K562 (cell line): Measurements from ENCODE around the gene ZFAND6. TPM values are rescaled to one million over a fixed set of nuclear protein-coding genes. Genes with fewer than 3 reads are reported as not detected.

Experiments used
- ATF1 ChIP-seq, 2 experiments: fragments of 450-650 bp in 1 of 2; IDR thresholded peaks; 2 replicates each; pipeline ENCODE4 v1.6.1; 2016; ENCODE audit warnings: missing compliant biosample characterization in 1 of 2, missing genetic modification characterization in 1 of 2
- FOXJ2 ChIP-seq: fragments of 200-800 bp; sonication (Bioruptor generic); IDR thresholded peaks from 2 replicates; pipeline ENCODE4 v1.6.1; 2016; ENCODE audit warnings: missing genetic modification characterization, missing compliant biosample characterization
- JUND ChIP-seq, 2 experiments: IDR thresholded peaks; 2 replicates in 1 of 2; 3 replicates in 1 of 2; pipeline ENCODE4 v1.6.1; 2011; ENCODE audit warnings: borderline replicate concordance in 2 of 2, low read depth in 2 of 2, low read length in 2 of 2, improper control_type of control experiment in 1 of 2, missing biosample characterization in 1 of 2, missing genetic modification characterization in 1 of 2, missing genetic modification reagents in 1 of 2
- KDM4B ChIP-seq, 2 experiments: fragments of 450-650 bp in 1 of 2; sonication (generic) in 1 of 2; IDR thresholded peaks; 2 replicates each; pipeline ENCODE4 v1.6.1; 2016 to 2017; ENCODE audit warnings: borderline replicate concordance in 2 of 2, antibody characterized with exemption in 1 of 2, low read depth in 1 of 2, mild to moderate bottlenecking in 1 of 2
- PHB ChIP-seq: fragments of 250-450 bp; sonication (Bioruptor Pico); IDR thresholded peaks from 2 replicates; pipeline ENCODE4 v1.5.0; 2021
- polyA plus RNA-seq, 8 experiments: library from polyadenylated mRNA; depleted of rRNA in 4 of 8; stranded (reverse) in 5 of 8; unstranded in 3 of 8; fragments of >200 nt; fragmentation: Nextera tagmentation in 2 of 8; fragmentation: Illumina TruSeq in 1 of 8; extraction: Ambion mirVana in 2 of 8; extraction: Trizol in 1 of 8; gene quantifications; 2 replicates each; pipeline versions ENCODE4 v1.2.1 to v1.2.3, GENCODE V29; 2011 to 2014; ENCODE audit warnings: inconsistent platforms in 1 of 8, missing spikeins in 1 of 8
- total RNA-seq, 7 experiments: library from RNA; depleted of rRNA in 6 of 7; stranded (reverse); fragments of >200 nt in 6 of 7; fragmentation: Illumina TruSeq in 2 of 7; extraction: Trizol in 2 of 7; gene quantifications; 2 replicates each; pipeline versions ENCODE4 v1.2.1 to v1.2.3, GENCODE V29; 2011 to 2021; ENCODE audit warnings: low replicate concordance in 1 of 7
- TF ChIP-seq, protein P1 (sequence below): sonication (generic); formaldehyde crosslinking; IDR thresholded peaks from 2 replicates; pipeline ENCODE4 v1.8.1; 2023; ENCODE audit warnings: mild to moderate bottlenecking, missing genetic modification reagents
- TF ChIP-seq, protein P2 (sequence below): fragments of 200-800 bp; sonication (Bioruptor generic); IDR thresholded peaks from 2 replicates; pipeline ENCODE4 v1.6.1; 2017; ENCODE audit warnings: missing genetic modification characterization, missing compliant biosample characterization
- TF ChIP-seq, protein P3 (sequence below): conservative IDR thresholded peaks from 2 replicates; pipeline ENCODE4 v1.6.1; 2011; ENCODE audit warnings: low read depth, mild to moderate bottlenecking, low read length; ENCODE audit not compliant: control insufficient read depth
- TF ChIP-seq, protein P4 (sequence below): fragments of 450-650 bp; IDR thresholded peaks from 2 replicates; pipeline ENCODE4 v1.6.1; 2016; ENCODE audit warnings: mild to moderate bottlenecking, moderate library complexity

Gene ZFAND6
- total and polyA plus RNA-seq, 9 of the 15 experiments (the other 6 are each of a cell fraction or from before 2014, with no cell fraction given) = 53.9 to 206 (median 88.9) TPM

DNA sequence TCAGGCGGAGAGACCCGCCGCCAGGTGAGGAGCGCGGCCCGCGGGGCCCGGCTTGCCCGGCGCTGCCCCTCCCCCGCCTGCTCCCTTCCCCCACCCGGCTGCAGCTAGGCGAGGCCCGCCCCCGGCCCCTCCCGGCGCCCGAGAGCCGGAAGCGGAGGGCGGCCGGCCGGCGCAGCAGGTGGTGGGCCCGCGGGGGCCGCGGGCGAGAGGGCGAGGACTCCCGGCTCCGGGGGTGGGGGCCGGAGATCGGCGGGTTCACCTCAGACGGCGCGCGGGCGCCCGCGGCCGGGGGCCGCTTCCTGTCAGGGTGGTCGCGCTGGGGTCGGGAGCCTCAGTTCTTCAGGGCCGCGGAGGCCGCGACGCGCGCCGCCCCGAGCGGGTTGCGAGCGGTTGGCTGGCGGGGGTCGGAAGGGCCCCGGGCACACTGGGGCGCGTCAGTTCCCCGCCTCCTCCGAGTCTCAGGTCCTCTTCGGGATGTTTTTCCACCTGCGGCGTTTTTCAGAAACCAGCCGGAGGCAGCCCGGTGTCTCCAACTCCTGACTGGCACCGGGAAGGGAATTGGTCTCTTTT lies 395 bp downstream of the ZFAND6 start (continued):
- TF ChIP-seq FOXJ2 (tag) (no peak), PHB (CRISPR knock-in tag) (no peak), ATF1 (CRISPR knock-in tag; IDR thresholded peaks at IDR 0.05) (no peak), ATF1 (tag; IDR thresholded peaks at IDR 0.05) (peak; percentile 44), JUND (IDR thresholded peaks at IDR 0.05; ENCODE audit: borderline replicate concordance, low read depth, low read length) (no peak), JUND (tag; IDR thresholded peaks at IDR 0.05; ENCODE audit: borderline replicate concordance, low read depth, low read length) (no peak), KDM4B (IDR thresholded peaks at IDR 0.05; ENCODE audit: borderline replicate concordance in 2 of 2, low read depth in 1 of 2) (no peak)
- TF ChIP-seq, protein P1, sequence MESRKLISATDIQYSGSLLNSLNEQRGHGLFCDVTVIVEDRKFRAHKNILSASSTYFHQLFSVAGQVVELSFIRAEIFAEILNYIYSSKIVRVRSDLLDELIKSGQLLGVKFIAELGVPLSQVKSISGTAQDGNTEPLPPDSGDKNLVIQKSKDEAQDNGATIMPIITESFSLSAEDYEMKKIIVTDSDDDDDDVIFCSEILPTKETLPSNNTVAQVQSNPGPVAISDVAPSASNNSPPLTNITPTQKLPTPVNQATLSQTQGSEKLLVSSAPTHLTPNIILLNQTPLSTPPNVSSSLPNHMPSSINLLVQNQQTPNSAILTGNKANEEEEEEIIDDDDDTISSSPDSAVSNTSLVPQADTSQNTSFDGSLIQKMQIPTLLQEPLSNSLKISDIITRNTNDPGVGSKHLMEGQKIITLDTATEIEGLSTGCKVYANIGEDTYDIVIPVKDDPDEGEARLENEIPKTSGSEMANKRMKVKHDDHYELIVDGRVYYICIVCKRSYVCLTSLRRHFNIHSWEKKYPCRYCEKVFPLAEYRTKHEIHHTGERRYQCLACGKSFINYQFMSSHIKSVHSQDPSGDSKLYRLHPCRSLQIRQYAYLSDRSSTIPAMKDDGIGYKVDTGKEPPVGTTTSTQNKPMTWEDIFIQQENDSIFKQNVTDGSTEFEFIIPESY (CRISPR knock-in tag) = no peak
- TF ChIP-seq, protein P2, sequence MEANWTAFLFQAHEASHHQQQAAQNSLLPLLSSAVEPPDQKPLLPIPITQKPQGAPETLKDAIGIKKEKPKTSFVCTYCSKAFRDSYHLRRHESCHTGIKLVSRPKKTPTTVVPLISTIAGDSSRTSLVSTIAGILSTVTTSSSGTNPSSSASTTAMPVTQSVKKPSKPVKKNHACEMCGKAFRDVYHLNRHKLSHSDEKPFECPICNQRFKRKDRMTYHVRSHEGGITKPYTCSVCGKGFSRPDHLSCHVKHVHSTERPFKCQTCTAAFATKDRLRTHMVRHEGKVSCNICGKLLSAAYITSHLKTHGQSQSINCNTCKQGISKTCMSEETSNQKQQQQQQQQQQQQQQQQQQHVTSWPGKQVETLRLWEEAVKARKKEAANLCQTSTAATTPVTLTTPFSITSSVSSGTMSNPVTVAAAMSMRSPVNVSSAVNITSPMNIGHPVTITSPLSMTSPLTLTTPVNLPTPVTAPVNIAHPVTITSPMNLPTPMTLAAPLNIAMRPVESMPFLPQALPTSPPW = peak; percentile 98
- TF ChIP-seq, protein P3, sequence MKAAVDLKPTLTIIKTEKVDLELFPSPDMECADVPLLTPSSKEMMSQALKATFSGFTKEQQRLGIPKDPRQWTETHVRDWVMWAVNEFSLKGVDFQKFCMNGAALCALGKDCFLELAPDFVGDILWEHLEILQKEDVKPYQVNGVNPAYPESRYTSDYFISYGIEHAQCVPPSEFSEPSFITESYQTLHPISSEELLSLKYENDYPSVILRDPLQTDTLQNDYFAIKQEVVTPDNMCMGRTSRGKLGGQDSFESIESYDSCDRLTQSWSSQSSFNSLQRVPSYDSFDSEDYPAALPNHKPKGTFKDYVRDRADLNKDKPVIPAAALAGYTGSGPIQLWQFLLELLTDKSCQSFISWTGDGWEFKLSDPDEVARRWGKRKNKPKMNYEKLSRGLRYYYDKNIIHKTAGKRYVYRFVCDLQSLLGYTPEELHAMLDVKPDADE = peak; percentile 93
- TF ChIP-seq, protein P4, sequence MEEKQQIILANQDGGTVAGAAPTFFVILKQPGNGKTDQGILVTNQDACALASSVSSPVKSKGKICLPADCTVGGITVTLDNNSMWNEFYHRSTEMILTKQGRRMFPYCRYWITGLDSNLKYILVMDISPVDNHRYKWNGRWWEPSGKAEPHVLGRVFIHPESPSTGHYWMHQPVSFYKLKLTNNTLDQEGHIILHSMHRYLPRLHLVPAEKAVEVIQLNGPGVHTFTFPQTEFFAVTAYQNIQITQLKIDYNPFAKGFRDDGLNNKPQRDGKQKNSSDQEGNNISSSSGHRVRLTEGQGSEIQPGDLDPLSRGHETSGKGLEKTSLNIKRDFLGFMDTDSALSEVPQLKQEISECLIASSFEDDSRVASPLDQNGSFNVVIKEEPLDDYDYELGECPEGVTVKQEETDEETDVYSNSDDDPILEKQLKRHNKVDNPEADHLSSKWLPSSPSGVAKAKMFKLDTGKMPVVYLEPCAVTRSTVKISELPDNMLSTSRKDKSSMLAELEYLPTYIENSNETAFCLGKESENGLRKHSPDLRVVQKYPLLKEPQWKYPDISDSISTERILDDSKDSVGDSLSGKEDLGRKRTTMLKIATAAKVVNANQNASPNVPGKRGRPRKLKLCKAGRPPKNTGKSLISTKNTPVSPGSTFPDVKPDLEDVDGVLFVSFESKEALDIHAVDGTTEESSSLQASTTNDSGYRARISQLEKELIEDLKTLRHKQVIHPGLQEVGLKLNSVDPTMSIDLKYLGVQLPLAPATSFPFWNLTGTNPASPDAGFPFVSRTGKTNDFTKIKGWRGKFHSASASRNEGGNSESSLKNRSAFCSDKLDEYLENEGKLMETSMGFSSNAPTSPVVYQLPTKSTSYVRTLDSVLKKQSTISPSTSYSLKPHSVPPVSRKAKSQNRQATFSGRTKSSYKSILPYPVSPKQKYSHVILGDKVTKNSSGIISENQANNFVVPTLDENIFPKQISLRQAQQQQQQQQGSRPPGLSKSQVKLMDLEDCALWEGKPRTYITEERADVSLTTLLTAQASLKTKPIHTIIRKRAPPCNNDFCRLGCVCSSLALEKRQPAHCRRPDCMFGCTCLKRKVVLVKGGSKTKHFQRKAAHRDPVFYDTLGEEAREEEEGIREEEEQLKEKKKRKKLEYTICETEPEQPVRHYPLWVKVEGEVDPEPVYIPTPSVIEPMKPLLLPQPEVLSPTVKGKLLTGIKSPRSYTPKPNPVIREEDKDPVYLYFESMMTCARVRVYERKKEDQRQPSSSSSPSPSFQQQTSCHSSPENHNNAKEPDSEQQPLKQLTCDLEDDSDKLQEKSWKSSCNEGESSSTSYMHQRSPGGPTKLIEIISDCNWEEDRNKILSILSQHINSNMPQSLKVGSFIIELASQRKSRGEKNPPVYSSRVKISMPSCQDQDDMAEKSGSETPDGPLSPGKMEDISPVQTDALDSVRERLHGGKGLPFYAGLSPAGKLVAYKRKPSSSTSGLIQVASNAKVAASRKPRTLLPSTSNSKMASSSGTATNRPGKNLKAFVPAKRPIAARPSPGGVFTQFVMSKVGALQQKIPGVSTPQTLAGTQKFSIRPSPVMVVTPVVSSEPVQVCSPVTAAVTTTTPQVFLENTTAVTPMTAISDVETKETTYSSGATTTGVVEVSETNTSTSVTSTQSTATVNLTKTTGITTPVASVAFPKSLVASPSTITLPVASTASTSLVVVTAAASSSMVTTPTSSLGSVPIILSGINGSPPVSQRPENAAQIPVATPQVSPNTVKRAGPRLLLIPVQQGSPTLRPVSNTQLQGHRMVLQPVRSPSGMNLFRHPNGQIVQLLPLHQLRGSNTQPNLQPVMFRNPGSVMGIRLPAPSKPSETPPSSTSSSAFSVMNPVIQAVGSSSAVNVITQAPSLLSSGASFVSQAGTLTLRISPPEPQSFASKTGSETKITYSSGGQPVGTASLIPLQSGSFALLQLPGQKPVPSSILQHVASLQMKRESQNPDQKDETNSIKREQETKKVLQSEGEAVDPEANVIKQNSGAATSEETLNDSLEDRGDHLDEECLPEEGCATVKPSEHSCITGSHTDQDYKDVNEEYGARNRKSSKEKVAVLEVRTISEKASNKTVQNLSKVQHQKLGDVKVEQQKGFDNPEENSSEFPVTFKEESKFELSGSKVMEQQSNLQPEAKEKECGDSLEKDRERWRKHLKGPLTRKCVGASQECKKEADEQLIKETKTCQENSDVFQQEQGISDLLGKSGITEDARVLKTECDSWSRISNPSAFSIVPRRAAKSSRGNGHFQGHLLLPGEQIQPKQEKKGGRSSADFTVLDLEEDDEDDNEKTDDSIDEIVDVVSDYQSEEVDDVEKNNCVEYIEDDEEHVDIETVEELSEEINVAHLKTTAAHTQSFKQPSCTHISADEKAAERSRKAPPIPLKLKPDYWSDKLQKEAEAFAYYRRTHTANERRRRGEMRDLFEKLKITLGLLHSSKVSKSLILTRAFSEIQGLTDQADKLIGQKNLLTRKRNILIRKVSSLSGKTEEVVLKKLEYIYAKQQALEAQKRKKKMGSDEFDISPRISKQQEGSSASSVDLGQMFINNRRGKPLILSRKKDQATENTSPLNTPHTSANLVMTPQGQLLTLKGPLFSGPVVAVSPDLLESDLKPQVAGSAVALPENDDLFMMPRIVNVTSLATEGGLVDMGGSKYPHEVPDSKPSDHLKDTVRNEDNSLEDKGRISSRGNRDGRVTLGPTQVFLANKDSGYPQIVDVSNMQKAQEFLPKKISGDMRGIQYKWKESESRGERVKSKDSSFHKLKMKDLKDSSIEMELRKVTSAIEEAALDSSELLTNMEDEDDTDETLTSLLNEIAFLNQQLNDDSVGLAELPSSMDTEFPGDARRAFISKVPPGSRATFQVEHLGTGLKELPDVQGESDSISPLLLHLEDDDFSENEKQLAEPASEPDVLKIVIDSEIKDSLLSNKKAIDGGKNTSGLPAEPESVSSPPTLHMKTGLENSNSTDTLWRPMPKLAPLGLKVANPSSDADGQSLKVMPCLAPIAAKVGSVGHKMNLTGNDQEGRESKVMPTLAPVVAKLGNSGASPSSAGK = no peak
